GM19023 (cell line): Measurements from ENCODE around the gene LDAF1.
A peak's percentile ranks its signal among the peaks of the same experiment; 100 is the strongest.
"Not testable (repeated sequence)": the region's sequence is repeated elsewhere in the genome, so short reads cannot be mapped to it uniquely, and the experiment has no call there.

Experiments
- ATAC-seq: cut with Tn5 transposase; IDR thresholded peaks from one replicate; pipeline ENCODE4 v1.9.1; 2021; ENCODE audit warnings: mild to moderate bottlenecking, moderate library complexity; ENCODE audit not compliant: unreplicated experiment

The LDAF1 gene

GRCh38 chr16:21158208-21159110 is at the start of gene LDAF1:
Gene LDAF1 (plus strand): TSS chr16:21158674. CDS start chr16:21161183, 2,509 bp downstream.
- ATAC-seq: peak; percentile 82

GRCh38 chr16:21115551-21115950 is 42.9 kb upstream of the LDAF1 start:
- ATAC-seq: not testable (repeated sequence)

GRCh38 chr16:21116148-21116693 is 42.3 kb upstream of the LDAF1 start:
- no peak for ATAC-seq

- no peak for ATAC-seq
Measured at GRCh38 chr16:21117567-21117966, 40.9 kb upstream of the LDAF1 start.

- ATAC-seq: no peak
Measured at GRCh38 chr16:21120976-21121520, 37.4 kb upstream of the LDAF1 start.

GRCh38 chr16:21125191-21125590 is 33.3 kb upstream of the LDAF1 start:
- ATAC-seq: no peak

GRCh38 chr16:21126518-21126917 is 32.0 kb upstream of the LDAF1 start:
- no peak for ATAC-seq

- ATAC-seq: no peak
Measured at GRCh38 chr16:21128991-21129390, 29.5 kb upstream of the LDAF1 start.

- ATAC-seq: no peak
Measured at GRCh38 chr16:21130811-21131210, 27.7 kb upstream of the LDAF1 start.

GRCh38 chr16:21134053-21134452 is 24.4 kb upstream of the LDAF1 start:
- ATAC-seq: no peak

GRCh38 chr16:21145738-21146137 is 12.7 kb upstream of the LDAF1 start:
- ATAC-seq: no peak

- ATAC-seq: no peak
Measured at GRCh38 chr16:21150375-21151001, 8.0 kb upstream of the LDAF1 start, which contains the start of gene DNAH3. Gene DNAH3 (minus strand): TSS chr16:21150846. CDS start chr16:21150319, 527 bp downstream.

- ATAC-seq: not testable (repeated sequence)
Measured at GRCh38 chr16:21152160-21153030, 6.1 kb upstream of the LDAF1 start.

- ATAC-seq: not testable (repeated sequence)
Measured at GRCh38 chr16:21153124-21153729, 5.2 kb upstream of the LDAF1 start.

GRCh38 chr16:21156011-21156410 is 2.5 kb upstream of the LDAF1 start:
- not testable (repeated sequence) for ATAC-seq

- no peak for ATAC-seq
Measured at GRCh38 chr16:21156767-21157467, 1.6 kb upstream of the LDAF1 start.

GRCh38 chr16:21157632-21158031 is 842 bp upstream of the LDAF1 start:
- ATAC-seq: no peak

GRCh38 chr16:21159281-21159951 is 942 bp downstream of the LDAF1 start:
- ATAC-seq: no peak

- ATAC-seq: no peak
Measured at GRCh38 chr16:21160276-21160675, 1.8 kb downstream of the LDAF1 start.
